IPS DF 6.9 (cell line): ENCODE measurements around the gene CASP4.

Experiments
- DNase-seq: peaks from one replicate; pipeline ENCODE4 v3.0.0-alpha.2; 2013; ENCODE audit warnings: low read depth, low spot score
- H3K27ac ChIP-seq: one replicate; pipeline ENCODE4 v1.5.1; 2013; ENCODE audit warnings: low read length, control low read depth
- H3K27me3 ChIP-seq: 2 replicates; pipeline ENCODE4 v1.6.1; 2013; ENCODE audit warnings: mild to moderate bottlenecking, low read length; ENCODE audit not compliant: control insufficient read depth, insufficient read depth
- H3K36me3 ChIP-seq: 2 replicates; pipeline ENCODE4 v1.6.1; 2013; ENCODE audit warnings: low read length; ENCODE audit not compliant: control insufficient read depth, insufficient read depth
- H3K4me1 ChIP-seq: 2 replicates; pipeline ENCODE4 v1.6.1; 2013; ENCODE audit warnings: low read length; ENCODE audit not compliant: control insufficient read depth, insufficient read depth
- H3K4me3 ChIP-seq: 2 replicates; pipeline ENCODE4 v1.5.1; 2013; ENCODE audit warnings: mild to moderate bottlenecking, low read length
- H3K9me3 ChIP-seq: 2 replicates; pipeline ENCODE4 v1.6.1; 2013; ENCODE audit warnings: low read length, inconsistent platforms; ENCODE audit not compliant: control insufficient read depth, insufficient read depth
- WGBS: extraction: QIAGEN DNeasy Blood & Tissue Kit; methylation state at CpG from one replicate; pipeline ENCODE4 v1.1.7; 2013; ENCODE audit warnings: mixed read lengths, missing lambda C conversion rate; ENCODE audit not compliant: insufficient read length, insufficient coverage; 5-methylcytosine and 5-hydroxymethylcytosine counted together

CASP4 gene

DNA sequence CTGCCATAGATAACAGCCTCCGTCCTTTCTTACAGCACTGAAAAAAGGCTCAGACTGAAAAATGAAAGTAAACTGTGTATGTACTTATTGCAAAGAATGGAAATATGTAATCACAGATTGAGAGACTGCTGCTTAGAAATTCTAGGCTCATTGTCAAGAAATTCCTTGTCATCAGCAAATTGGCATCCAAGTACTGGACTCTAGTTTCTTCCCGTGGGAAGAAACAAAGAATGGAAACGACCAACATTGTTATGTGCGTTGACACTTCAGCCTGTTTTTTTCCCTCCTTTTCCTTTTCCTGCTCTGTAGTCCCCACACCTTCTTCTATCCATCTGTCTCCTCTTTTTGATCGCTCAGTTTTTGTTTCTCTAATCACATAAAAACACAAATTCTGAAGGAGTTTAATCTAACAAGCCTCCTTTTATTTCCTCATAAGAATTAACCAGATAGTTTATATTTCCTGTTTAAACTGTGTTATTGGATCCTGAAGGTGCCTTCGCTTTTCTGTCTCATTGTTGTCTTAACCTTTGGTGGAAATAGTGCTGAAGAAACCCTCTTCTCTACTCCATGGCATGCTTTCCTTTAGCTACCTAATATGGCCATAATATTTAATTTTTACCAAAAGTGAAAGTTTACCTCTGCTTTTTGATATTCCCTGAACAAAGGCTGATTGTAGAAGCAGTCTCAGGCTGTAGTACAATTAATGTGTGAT, 50.1 kb downstream of the CASP4 start:
- Histone ChIP-seq H3K27me3 (no peaks in the 10 kb centered on the region), H3K27ac (no peak overlapping the region), H3K4me3 (no peak overlapping the region), H3K9me3 (no peaks in the 10 kb centered on the region), H3K4me1 (no peaks in the 10 kb centered on the region), H3K36me3 (no peaks in the 10 kb centered on the region)
- no CpG with 5 or more reads among the region's 6 CpGs for WGBS
- DNase-seq = no peak

- Histone ChIP-seq H3K36me3 (no peaks in the 10 kb centered on the region), H3K27me3 (no peaks in the 10 kb centered on the region), H3K4me3 (no peak overlapping the region), H3K9me3 (no peaks in the 10 kb centered on the region), H3K4me1 (no peaks in the 10 kb centered on the region), H3K27ac (no peak overlapping the region)
- DNase-seq = no peak
- no CpG with 5 or more reads among the region's 4 CpGs for WGBS
Observed at GRCh38 chr11:104917271-104918112, 50.9 kb downstream of the CASP4 start.

- Histone ChIP-seq H3K36me3 (no peaks in the 10 kb centered on the region), H3K9me3 (no peaks in the 10 kb centered on the region), H3K4me3 (no peak overlapping the region), H3K27ac (no peak overlapping the region), H3K27me3 (no peaks in the 10 kb centered on the region), H3K4me1 (no peaks in the 10 kb centered on the region)
- no peak for DNase-seq
Observed at GRCh38 chr11:104916442-104916841, 51.9 kb downstream of the CASP4 start.

DNA sequence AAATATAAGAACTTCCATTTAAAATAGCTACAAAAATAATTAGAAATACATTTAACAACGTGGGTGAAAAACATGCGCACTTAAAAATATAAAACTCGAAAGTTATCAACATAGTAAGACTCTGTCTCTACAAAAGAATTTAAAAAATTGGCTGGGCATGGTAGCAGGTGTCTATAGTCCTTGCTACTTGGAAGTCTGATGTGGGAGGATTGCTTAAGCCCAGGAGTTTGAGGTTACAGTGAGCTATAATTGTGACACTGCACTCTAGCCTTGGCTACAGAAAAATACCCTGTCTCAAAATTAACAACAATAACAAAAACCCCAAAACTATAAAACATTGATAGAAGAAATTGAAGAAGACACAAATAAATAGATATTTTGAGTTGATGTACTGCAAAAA, 56.3 kb downstream of the CASP4 start:
- DNase-seq = no peak
- WGBS = no CpG with 5 or more reads among the region's 3 CpGs
- H3K36me3 ChIP-seq = no peaks in the 10 kb centered on the region

DNA sequence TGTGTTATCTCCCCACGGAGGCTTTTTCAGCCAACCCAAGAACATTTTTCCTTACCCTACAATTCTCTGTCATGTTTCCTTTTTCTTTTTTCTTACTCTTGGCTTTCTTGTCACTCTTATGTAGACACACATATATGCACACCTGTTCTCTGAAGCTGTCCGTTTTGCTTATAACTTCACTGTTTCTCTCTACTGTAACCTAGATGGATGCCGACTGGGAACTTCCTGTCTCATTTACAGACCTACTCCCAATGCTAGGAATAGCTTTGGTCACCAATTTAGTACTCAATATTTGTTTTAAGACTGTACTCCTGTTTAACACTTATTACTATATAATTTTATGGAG, 60.2 kb downstream of the CASP4 start:
- Histone ChIP-seq H3K9me3 (no peaks in the 10 kb centered on the region), H3K27ac (no peak overlapping the region)
- WGBS = no CpG with 5 or more reads among the region's 3 CpGs

More for the DNA sequence above, 56.3 kb downstream of the CASP4 start:
- Histone ChIP-seq H3K4me1 (no peaks in the 10 kb centered on the region), H3K27ac (no peak overlapping the region), H3K27me3 (no peaks in the 10 kb centered on the region), H3K9me3 (no peaks in the 10 kb centered on the region), H3K4me3 (no peak overlapping the region)

GRCh38 chr11:104907521-104908185, 60.7 kb downstream of the CASP4 start:
- no peaks in the 10 kb centered on the region for H3K27me3 ChIP-seq
- DNase-seq = no peak
- no peaks in the 10 kb centered on the region for H3K4me1 ChIP-seq
- no peak overlapping the region for H3K4me3 ChIP-seq
- H3K27ac ChIP-seq = no peak overlapping the region
- no CpG with 5 or more reads among the region's 7 CpGs for WGBS
- H3K9me3 ChIP-seq = no peaks in the 10 kb centered on the region
- H3K36me3 ChIP-seq = no peaks in the 10 kb centered on the region

More for the DNA sequence above, 60.2 kb downstream of the CASP4 start:
- Histone ChIP-seq H3K4me1 (no peaks in the 10 kb centered on the region), H3K36me3 (no peaks in the 10 kb centered on the region), H3K27me3 (no peaks in the 10 kb centered on the region), H3K4me3 (no peak overlapping the region)
- DNase-seq = no peak

GRCh38 chr11:104905271-104905670, 63.1 kb downstream of the CASP4 start:
- Histone ChIP-seq H3K4me3 (no peak overlapping the region), H3K9me3 (no peaks in the 10 kb centered on the region), H3K27me3 (no peaks in the 10 kb centered on the region), H3K27ac (no peak overlapping the region), H3K36me3 (no peaks in the 10 kb centered on the region), H3K4me1 (no peaks in the 10 kb centered on the region)
- WGBS = no CpG with 5 or more reads among the region's 4 CpGs
- DNase-seq = no peak

- no peak overlapping the region for H3K4me3 ChIP-seq
- H3K27me3 ChIP-seq = no peaks in the 10 kb centered on the region
- H3K27ac ChIP-seq = no peak overlapping the region
- H3K36me3 ChIP-seq = no peaks in the 10 kb centered on the region
- no peaks in the 10 kb centered on the region for H3K9me3 ChIP-seq
- H3K4me1 ChIP-seq = 0 out of 2 replicates have a peak, but pooled peaks cover 1% of the 10 kb centered on the region
- no peak for DNase-seq
Observed at GRCh38 chr11:104899226-104899625, 69.1 kb downstream of the CASP4 start.

DNA sequence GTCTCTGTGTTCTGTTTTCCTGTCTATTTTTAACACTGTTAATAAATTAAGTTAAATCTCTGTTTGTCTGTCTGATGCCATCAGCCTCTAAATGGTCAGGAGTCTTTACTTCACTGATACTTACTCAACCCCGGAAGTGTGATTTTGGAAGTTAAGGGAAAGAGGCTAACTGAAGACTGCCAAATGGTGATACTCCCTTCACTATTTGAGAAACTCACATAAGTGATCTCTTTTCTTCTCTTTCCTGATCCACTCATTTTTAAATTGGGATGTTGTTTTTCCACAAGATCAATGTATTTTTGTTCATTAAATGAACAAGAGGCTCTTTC, 69.7 kb downstream of the CASP4 start:
- whole genome bisulfite sequencing = no CpG with 5 or more reads among the region's 1 CpG
- H3K4me1 ChIP-seq = 0 out of 2 replicates have a peak, but pooled peaks cover 1% of the 10 kb centered on the region
- no peaks in the 10 kb centered on the region for H3K36me3 ChIP-seq
- no peaks in the 10 kb centered on the region for H3K27me3 ChIP-seq
- no peak overlapping the region for H3K27ac ChIP-seq
- no peaks in the 10 kb centered on the region for H3K9me3 ChIP-seq
- DNase-seq = no peak
- no peak overlapping the region for H3K4me3 ChIP-seq

DNA sequence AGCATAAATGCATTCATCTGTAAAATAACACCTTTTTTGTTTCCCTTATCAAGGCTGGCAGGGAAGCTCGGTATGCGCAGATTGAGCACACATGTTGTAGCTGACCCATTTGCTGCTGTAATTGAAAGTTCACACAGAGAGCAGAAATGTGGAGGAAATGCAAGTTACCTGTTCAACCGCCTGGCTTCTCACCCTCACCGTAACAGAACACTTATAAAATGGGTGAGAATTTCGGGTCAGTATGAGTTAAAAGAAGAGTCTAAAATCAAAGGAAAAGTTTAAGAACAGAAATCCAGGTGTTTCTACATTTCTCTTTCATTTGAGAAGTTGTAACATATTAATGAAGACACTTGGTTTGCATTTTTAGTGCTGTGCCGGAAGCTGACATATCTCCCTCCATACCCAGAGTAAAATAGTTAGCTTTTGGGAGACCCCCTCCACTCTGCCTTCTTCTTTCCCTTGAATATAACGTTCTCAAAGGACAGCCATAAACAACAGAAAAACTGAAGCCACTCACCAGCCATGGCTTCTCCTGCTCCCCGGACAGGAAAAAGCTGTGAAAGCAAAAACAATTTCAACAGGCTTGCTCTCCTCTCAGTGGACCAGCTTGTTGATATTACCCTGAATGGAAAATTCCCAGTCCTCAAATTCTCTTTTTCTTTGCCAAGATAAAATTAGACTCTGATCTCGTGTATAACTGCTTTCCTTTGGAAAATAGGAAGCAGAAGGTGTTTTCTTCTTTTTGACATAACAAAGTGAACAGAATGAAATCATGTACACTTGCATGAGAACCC, 70.3 kb downstream of the CASP4 start, which contains the start of gene CASP12:
Gene CASP12, minus strand, starts transcription at position 570 of the 794 bp plus-strand sequence.
- Histone ChIP-seq H3K27me3 (no peaks in the 10 kb centered on the region), H3K4me3 (no peak within 1 kb of the TSS), H3K9me3 (no peaks in the 10 kb centered on the region), H3K27ac (no peak within 1 kb of the TSS), H3K4me1 (0 out of 2 replicates have a peak, but pooled peaks cover 1% of the 10 kb centered on the region), H3K36me3 (no peaks in the 10 kb centered on the region)
- DNase-seq = no peak
- whole genome bisulfite sequencing = no CpG with 5 or more reads among the region's 9 CpGs
